WTC11 (cell line): ENCODE measurements around the gene TIAM2. TPM values are rescaled to one million over a fixed set of nuclear protein-coding genes. Genes with fewer than 3 reads are reported as not detected.
A peak's percentile ranks its signal among the peaks of the same experiment; 100 is the strongest.

Source experiments
- ATAC-seq: fragments of 200-7000 bp; cut with Tn5 transposase; 2 replicates; pipeline ENCODE4 v1.10.0; 2021; ENCODE audit warnings: mild to moderate bottlenecking, moderate library complexity
- CTCF ChIA-PET: fragments of 300-600 bp; sonication (Branson Sonifier 250); formaldehyde crosslinking; loops from one replicate; lab custom pipeline; 2021; ENCODE audit warnings: antibody characterized with exemption; lab: Charles Lee
- POLR2A ChIA-PET: fragments of 350-600 bp; sonication (Branson Sonifier 250); formaldehyde crosslinking; loops from one replicate; lab custom pipeline; 2021; ENCODE audit warnings: antibody characterized with exemption; lab: Charles Lee
- DNase-seq: peaks from one replicate; pipeline ENCODE4 v3.0.0; 2021; ENCODE audit warnings: low spot score
- H3K27ac Mint-ChIP-seq: 2 replicates; pipeline ENCODE4 v1.8.0; 2021; ENCODE audit warnings: mixed read lengths
- H3K27me3 Mint-ChIP-seq: 2 replicates; pipeline ENCODE4 v1.8.0; 2021; ENCODE audit warnings: low read depth, mild to moderate bottlenecking, moderate library complexity, mixed read lengths
- H3K36me3 Mint-ChIP-seq: 2 replicates; pipeline ENCODE4 v1.8.0; 2021; ENCODE audit warnings: mixed read lengths
- H3K4me1 Mint-ChIP-seq: 2 replicates; pipeline ENCODE4 v1.8.0; 2022; ENCODE audit warnings: mixed read lengths
- H3K4me3 Mint-ChIP-seq: 2 replicates; pipeline ENCODE4 v1.8.0; 2021; ENCODE audit warnings: mild to moderate bottlenecking, moderate library complexity, mixed read lengths
- H3K9me3 Mint-ChIP-seq: 2 replicates; pipeline ENCODE4 v1.8.0; 2021; ENCODE audit warnings: mixed read lengths
- ATF1 ChIP-seq: sonication (generic); formaldehyde crosslinking; IDR thresholded peaks from 2 replicates; pipeline ENCODE4 v1.8.1; 2023; ENCODE audit warnings: mild to moderate bottlenecking, moderate library complexity, missing genetic modification reagents
- CBFB ChIP-seq: sonication (generic); formaldehyde crosslinking; IDR thresholded peaks from 2 replicates; pipeline ENCODE4 v1.8.1; 2022; ENCODE audit warnings: mild to moderate bottlenecking, low read depth, missing genetic modification reagents
- CREM ChIP-seq: sonication (generic); formaldehyde crosslinking; IDR thresholded peaks from 2 replicates; pipeline ENCODE4 v1.8.1; 2022; ENCODE audit warnings: mild to moderate bottlenecking, missing genetic modification reagents, moderate library complexity
- FOXK1 ChIP-seq: sonication (generic); formaldehyde crosslinking; IDR thresholded peaks from 2 replicates; pipeline ENCODE4 v1.8.0; 2022; ENCODE audit warnings: mild to moderate bottlenecking, moderate library complexity, missing genetic modification reagents
- GABPB1 ChIP-seq: sonication (generic); formaldehyde crosslinking; IDR thresholded peaks from 2 replicates; pipeline ENCODE4 v1.8.1; 2023; ENCODE audit warnings: mild to moderate bottlenecking, missing genetic modification reagents
- GTF2I ChIP-seq: fragments of 250-450 bp; sonication (Bioruptor Pico); conservative IDR thresholded peaks from 2 replicates; pipeline ENCODE4 v1.4.0; 2021; ENCODE audit warnings: mild to moderate bottlenecking
- NFE2L1 ChIP-seq: sonication (generic); formaldehyde crosslinking; IDR thresholded peaks from 2 replicates; pipeline ENCODE4 v1.8.1; 2023; ENCODE audit warnings: missing genetic modification reagents
- PRRX2 ChIP-seq: fragments of 250-450 bp; sonication (Bioruptor Pico); IDR thresholded peaks from 2 replicates; pipeline ENCODE4 v1.8.0; 2021; ENCODE audit warnings: mild to moderate bottlenecking
- RORB ChIP-seq: fragments of 250-450 bp; sonication (Bioruptor Pico); IDR thresholded peaks from 2 replicates; pipeline ENCODE4 v1.9.0; 2021; ENCODE audit warnings: mild to moderate bottlenecking
- TEAD4 ChIP-seq: sonication (generic); formaldehyde crosslinking; IDR thresholded peaks from 2 replicates; pipeline ENCODE4 v1.8.0; 2022; ENCODE audit warnings: mild to moderate bottlenecking, missing genetic modification reagents
- TP53 ChIP-seq: sonication (generic); formaldehyde crosslinking; IDR thresholded peaks from 2 replicates; pipeline ENCODE4 v1.8.1; 2023; ENCODE audit warnings: mild to moderate bottlenecking, missing genetic modification reagents
- ZNF317 ChIP-seq: sonication (generic); formaldehyde crosslinking; IDR thresholded peaks from 2 replicates; pipeline ENCODE4 v1.8.1; 2023; ENCODE audit warnings: low read depth, mild to moderate bottlenecking, moderate library complexity, missing genetic modification reagents, borderline replicate concordance
- ZNF423 ChIP-seq: fragments of 250-450 bp; sonication (Bioruptor Pico); IDR thresholded peaks from 2 replicates; pipeline ENCODE4 v2.1.2; 2022; ENCODE audit warnings: mild to moderate bottlenecking, moderate library complexity
- total RNA-seq: library from RNA; stranded (reverse); gene quantifications from 3 replicates; pipeline ENCODE4 v1.2.3, GENCODE V29; 2021
- TF ChIP-seq, protein P1 (sequence below): sonication (generic); formaldehyde crosslinking; IDR thresholded peaks from 2 replicates; pipeline ENCODE4 v1.8.0; 2023; ENCODE audit warnings: missing genetic modification reagents, mild to moderate bottlenecking, borderline replicate concordance
- TF ChIP-seq, protein P2 (sequence below): sonication (generic); formaldehyde crosslinking; IDR thresholded peaks from 2 replicates; pipeline ENCODE4 v1.8.1; 2023; ENCODE audit warnings: mild to moderate bottlenecking, missing genetic modification reagents, borderline replicate concordance
- TF ChIP-seq, protein P3 (sequence below): sonication (generic); formaldehyde crosslinking; IDR thresholded peaks from 2 replicates; pipeline ENCODE4 v1.8.0; 2022; ENCODE audit warnings: mild to moderate bottlenecking, missing genetic modification reagents
- TF ChIP-seq, protein P4 (sequence below): sonication (generic); formaldehyde crosslinking; IDR thresholded peaks from 2 replicates; pipeline ENCODE4 v1.8.1; 2023; ENCODE audit warnings: mild to moderate bottlenecking, missing genetic modification reagents, moderate library complexity
- TF ChIP-seq, protein P5 (sequence below): sonication (generic); formaldehyde crosslinking; conservative IDR thresholded peaks from 2 replicates; pipeline ENCODE4 v1.8.1; 2022; ENCODE audit warnings: mild to moderate bottlenecking, missing genetic modification reagents
- TF ChIP-seq, protein P6 (sequence below): sonication (generic); formaldehyde crosslinking; conservative IDR thresholded peaks from 2 replicates; pipeline ENCODE4 v1.8.1; 2023; ENCODE audit warnings: mild to moderate bottlenecking, low read depth, missing genetic modification reagents, moderate library complexity
- TF ChIP-seq, protein P7 (sequence below): sonication (generic); formaldehyde crosslinking; IDR thresholded peaks from 2 replicates; pipeline ENCODE4 v1.8.1; 2022; ENCODE audit warnings: low read depth, mild to moderate bottlenecking, moderate library complexity, missing genetic modification reagents, borderline replicate concordance

Gene TIAM2
- total RNA-seq, 1 experiment from 2014 or later = 15.1 TPM

DNA sequence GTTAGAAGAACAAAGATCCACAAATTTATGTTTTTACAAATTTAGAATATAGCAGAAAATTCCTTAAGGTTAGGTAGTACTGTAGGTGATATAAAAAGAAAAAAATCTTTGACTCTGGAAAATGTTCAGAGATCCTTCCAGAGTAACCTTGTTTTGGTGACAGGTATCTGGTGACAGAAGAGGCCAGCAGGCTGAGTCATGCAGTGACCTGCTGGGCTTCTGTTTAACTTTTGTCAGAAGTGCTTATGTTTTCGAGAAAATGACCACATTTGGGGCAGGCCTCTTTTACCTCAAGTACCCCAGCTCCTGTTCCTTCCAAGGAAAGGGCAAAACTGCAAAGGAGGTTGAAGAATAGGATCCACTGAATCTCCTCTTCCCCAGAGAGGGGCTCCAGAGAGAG lies 258.2 kb downstream of the TIAM2 start:
- POLR2A ChIA-PET = no interaction called here
- CTCF ChIA-PET = no interaction called here
- no peaks in the 10 kb centered on the region for H3K27me3 Mint-ChIP-seq
- TF ChIP-seq FOXK1 (CRISPR knock-in tag) (no peak), PRRX2 (CRISPR knock-in tag) (no peak), ZNF317 (CRISPR knock-in tag) (no peak), TEAD4 (CRISPR knock-in tag) (no peak), RORB (CRISPR knock-in tag) (no peak), CBFB (no peak), NFE2L1 (CRISPR knock-in tag) (no peak), CREM (no peak), ZNF423 (CRISPR knock-in tag) (no peak), GTF2I (CRISPR knock-in tag) (no peak), ATF1 (CRISPR knock-in tag) (no peak), TP53 (CRISPR knock-in tag) (no peak)
- TF ChIP-seq, protein P1, sequence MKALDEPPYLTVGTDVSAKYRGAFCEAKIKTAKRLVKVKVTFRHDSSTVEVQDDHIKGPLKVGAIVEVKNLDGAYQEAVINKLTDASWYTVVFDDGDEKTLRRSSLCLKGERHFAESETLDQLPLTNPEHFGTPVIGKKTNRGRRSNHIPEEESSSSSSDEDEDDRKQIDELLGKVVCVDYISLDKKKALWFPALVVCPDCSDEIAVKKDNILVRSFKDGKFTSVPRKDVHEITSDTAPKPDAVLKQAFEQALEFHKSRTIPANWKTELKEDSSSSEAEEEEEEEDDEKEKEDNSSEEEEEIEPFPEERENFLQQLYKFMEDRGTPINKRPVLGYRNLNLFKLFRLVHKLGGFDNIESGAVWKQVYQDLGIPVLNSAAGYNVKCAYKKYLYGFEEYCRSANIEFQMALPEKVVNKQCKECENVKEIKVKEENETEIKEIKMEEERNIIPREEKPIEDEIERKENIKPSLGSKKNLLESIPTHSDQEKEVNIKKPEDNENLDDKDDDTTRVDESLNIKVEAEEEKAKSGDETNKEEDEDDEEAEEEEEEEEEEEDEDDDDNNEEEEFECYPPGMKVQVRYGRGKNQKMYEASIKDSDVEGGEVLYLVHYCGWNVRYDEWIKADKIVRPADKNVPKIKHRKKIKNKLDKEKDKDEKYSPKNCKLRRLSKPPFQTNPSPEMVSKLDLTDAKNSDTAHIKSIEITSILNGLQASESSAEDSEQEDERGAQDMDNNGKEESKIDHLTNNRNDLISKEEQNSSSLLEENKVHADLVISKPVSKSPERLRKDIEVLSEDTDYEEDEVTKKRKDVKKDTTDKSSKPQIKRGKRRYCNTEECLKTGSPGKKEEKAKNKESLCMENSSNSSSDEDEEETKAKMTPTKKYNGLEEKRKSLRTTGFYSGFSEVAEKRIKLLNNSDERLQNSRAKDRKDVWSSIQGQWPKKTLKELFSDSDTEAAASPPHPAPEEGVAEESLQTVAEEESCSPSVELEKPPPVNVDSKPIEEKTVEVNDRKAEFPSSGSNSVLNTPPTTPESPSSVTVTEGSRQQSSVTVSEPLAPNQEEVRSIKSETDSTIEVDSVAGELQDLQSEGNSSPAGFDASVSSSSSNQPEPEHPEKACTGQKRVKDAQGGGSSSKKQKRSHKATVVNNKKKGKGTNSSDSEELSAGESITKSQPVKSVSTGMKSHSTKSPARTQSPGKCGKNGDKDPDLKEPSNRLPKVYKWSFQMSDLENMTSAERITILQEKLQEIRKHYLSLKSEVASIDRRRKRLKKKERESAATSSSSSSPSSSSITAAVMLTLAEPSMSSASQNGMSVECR = no peak
- TF ChIP-seq, protein P2, sequence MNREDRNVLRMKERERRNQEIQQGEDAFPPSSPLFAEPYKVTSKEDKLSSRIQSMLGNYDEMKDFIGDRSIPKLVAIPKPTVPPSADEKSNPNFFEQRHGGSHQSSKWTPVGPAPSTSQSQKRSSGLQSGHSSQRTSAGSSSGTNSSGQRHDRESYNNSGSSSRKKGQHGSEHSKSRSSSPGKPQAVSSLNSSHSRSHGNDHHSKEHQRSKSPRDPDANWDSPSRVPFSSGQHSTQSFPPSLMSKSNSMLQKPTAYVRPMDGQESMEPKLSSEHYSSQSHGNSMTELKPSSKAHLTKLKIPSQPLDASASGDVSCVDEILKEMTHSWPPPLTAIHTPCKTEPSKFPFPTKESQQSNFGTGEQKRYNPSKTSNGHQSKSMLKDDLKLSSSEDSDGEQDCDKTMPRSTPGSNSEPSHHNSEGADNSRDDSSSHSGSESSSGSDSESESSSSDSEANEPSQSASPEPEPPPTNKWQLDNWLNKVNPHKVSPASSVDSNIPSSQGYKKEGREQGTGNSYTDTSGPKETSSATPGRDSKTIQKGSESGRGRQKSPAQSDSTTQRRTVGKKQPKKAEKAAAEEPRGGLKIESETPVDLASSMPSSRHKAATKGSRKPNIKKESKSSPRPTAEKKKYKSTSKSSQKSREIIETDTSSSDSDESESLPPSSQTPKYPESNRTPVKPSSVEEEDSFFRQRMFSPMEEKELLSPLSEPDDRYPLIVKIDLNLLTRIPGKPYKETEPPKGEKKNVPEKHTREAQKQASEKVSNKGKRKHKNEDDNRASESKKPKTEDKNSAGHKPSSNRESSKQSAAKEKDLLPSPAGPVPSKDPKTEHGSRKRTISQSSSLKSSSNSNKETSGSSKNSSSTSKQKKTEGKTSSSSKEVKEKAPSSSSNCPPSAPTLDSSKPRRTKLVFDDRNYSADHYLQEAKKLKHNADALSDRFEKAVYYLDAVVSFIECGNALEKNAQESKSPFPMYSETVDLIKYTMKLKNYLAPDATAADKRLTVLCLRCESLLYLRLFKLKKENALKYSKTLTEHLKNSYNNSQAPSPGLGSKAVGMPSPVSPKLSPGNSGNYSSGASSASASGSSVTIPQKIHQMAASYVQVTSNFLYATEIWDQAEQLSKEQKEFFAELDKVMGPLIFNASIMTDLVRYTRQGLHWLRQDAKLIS (CRISPR knock-in tag) = no peak
- TF ChIP-seq, protein P3, sequence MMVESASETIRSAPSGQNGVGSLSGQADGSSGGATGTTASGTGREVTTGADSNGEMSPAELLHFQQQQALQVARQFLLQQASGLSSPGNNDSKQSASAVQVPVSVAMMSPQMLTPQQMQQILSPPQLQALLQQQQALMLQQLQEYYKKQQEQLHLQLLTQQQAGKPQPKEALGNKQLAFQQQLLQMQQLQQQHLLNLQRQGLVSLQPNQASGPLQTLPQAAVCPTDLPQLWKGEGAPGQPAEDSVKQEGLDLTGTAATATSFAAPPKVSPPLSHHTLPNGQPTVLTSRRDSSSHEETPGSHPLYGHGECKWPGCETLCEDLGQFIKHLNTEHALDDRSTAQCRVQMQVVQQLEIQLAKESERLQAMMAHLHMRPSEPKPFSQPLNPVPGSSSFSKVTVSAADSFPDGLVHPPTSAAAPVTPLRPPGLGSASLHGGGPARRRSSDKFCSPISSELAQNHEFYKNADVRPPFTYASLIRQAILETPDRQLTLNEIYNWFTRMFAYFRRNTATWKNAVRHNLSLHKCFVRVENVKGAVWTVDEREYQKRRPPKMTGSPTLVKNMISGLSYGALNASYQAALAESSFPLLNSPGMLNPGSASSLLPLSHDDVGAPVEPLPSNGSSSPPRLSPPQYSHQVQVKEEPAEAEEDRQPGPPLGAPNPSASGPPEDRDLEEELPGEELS (CRISPR knock-in tag) = no peak
- TF ChIP-seq, protein P4, sequence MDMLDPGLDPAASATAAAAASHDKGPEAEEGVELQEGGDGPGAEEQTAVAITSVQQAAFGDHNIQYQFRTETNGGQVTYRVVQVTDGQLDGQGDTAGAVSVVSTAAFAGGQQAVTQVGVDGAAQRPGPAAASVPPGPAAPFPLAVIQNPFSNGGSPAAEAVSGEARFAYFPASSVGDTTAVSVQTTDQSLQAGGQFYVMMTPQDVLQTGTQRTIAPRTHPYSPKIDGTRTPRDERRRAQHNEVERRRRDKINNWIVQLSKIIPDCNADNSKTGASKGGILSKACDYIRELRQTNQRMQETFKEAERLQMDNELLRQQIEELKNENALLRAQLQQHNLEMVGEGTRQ (CRISPR knock-in tag) = no peak
- peak overlapping the region; percentile 91 for H3K27ac Mint-ChIP-seq
- peaks cover 18% of the 10 kb centered on the region for H3K4me1 Mint-ChIP-seq
- no peak overlapping the region for H3K4me3 Mint-ChIP-seq
- peak; percentile 27 for ATAC-seq
- DNase-seq = no peak
- H3K9me3 Mint-ChIP-seq = no peaks in the 10 kb centered on the region
- peaks cover 67% of the 10 kb centered on the region for H3K36me3 Mint-ChIP-seq

DNA sequence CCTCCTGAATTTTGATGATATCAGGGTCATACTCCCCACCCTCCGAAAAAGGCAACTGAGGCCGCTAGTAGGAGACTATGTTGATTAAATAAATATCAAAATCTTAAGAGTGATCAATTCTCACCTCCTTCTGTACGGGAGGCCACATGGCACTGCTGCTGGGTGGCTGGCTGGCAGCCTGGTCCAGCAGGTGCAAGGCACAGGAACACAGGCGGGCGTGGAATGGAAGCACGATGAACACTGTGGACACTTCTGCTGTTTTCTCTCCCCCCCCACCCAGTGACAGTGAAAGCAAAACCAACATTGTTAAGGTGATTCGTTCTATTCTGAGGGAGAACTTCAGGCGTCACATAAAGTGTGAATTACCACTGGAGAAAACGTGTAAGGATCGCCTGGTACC lies 259.0 kb downstream of the TIAM2 start:
- Mint-ChIP-seq H3K36me3 (peaks cover 67% of the 10 kb centered on the region), H3K4me3 (no peak overlapping the region), H3K4me1 (peaks cover 18% of the 10 kb centered on the region), H3K27me3 (no peaks in the 10 kb centered on the region), H3K9me3 (no peaks in the 10 kb centered on the region), H3K27ac (no peak overlapping the region)
- POLR2A ChIA-PET = no interaction called here
- CTCF ChIA-PET = no interaction called here
- no peak for ATAC-seq
- no peak for DNase-seq
- TF ChIP-seq, protein P5, sequence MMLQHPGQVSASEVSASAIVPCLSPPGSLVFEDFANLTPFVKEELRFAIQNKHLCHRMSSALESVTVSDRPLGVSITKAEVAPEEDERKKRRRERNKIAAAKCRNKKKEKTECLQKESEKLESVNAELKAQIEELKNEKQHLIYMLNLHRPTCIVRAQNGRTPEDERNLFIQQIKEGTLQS (CRISPR knock-in tag) = no peak
- TF ChIP-seq TP53 (CRISPR knock-in tag) = no peak
- no peak for TF ChIP-seq GABPB1 (CRISPR knock-in tag)
- TF ChIP-seq, protein P6, sequence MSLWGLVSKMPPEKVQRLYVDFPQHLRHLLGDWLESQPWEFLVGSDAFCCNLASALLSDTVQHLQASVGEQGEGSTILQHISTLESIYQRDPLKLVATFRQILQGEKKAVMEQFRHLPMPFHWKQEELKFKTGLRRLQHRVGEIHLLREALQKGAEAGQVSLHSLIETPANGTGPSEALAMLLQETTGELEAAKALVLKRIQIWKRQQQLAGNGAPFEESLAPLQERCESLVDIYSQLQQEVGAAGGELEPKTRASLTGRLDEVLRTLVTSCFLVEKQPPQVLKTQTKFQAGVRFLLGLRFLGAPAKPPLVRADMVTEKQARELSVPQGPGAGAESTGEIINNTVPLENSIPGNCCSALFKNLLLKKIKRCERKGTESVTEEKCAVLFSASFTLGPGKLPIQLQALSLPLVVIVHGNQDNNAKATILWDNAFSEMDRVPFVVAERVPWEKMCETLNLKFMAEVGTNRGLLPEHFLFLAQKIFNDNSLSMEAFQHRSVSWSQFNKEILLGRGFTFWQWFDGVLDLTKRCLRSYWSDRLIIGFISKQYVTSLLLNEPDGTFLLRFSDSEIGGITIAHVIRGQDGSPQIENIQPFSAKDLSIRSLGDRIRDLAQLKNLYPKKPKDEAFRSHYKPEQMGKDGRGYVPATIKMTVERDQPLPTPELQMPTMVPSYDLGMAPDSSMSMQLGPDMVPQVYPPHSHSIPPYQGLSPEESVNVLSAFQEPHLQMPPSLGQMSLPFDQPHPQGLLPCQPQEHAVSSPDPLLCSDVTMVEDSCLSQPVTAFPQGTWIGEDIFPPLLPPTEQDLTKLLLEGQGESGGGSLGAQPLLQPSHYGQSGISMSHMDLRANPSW = no peak
- TF ChIP-seq, protein P7, sequence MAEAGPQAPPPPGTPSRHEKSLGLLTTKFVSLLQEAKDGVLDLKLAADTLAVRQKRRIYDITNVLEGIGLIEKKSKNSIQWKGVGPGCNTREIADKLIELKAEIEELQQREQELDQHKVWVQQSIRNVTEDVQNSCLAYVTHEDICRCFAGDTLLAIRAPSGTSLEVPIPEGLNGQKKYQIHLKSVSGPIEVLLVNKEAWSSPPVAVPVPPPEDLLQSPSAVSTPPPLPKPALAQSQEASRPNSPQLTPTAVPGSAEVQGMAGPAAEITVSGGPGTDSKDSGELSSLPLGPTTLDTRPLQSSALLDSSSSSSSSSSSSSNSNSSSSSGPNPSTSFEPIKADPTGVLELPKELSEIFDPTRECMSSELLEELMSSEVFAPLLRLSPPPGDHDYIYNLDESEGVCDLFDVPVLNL = no peak
